Body of pancreas (tissue), 4 donors: ENCODE measurements around the gene ALG14.

Source experiments
- POLR2A ChIP-seq, 3 donors: fragments of 450-650 bp; IDR thresholded peaks; one replicate each; pipeline ENCODE4 v1.6.1; 2016; ENCODE audit warnings: antibody characterized with exemption in 3 of 3, mild to moderate bottlenecking in 2 of 3
- TF ChIP-seq, protein P1 (sequence below), 7 experiments: fragments of 450-650 bp in 4 of 7; fragments of 200-600 bp in 3 of 7; sonication (generic) in 3 of 7; IDR thresholded peaks; one replicate each; pipeline ENCODE4 v1.5.1; 2016 to 2019; ENCODE audit warnings: antibody characterized with exemption in 7 of 7

DNA sequence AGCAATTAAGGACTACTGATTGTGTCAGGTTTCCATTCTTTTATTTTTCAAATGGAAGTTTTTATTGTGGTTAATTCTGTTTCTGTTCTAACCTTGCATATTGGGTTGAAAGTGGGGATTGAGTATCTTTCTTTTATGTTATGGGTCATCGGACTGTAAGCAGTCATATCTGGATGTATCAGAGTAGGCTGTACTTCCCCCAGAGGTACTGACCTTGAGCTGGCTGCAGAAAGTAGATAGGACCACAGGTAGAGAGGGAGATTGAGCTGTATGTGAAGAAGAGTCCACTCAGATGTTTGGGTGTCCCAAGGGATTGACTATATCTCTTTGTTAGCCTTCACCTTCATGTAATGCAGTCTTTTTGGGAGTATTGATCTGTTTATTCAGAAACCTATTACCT lies 20.5 kb upstream of the ALG14 start:
- TF ChIP-seq, protein P1, sequence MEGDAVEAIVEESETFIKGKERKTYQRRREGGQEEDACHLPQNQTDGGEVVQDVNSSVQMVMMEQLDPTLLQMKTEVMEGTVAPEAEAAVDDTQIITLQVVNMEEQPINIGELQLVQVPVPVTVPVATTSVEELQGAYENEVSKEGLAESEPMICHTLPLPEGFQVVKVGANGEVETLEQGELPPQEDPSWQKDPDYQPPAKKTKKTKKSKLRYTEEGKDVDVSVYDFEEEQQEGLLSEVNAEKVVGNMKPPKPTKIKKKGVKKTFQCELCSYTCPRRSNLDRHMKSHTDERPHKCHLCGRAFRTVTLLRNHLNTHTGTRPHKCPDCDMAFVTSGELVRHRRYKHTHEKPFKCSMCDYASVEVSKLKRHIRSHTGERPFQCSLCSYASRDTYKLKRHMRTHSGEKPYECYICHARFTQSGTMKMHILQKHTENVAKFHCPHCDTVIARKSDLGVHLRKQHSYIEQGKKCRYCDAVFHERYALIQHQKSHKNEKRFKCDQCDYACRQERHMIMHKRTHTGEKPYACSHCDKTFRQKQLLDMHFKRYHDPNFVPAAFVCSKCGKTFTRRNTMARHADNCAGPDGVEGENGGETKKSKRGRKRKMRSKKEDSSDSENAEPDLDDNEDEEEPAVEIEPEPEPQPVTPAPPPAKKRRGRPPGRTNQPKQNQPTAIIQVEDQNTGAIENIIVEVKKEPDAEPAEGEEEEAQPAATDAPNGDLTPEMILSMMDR (IDR thresholded peaks at IDR 0.05) = no peak
- no peak for TF ChIP-seq POLR2A (IDR thresholded peaks at IDR 0.05)
